BJ (cell line): Measurements from ENCODE around the gene PHC3. TPM values are rescaled to one million over a fixed set of nuclear protein-coding genes. Genes with fewer than 3 reads are reported as not detected.

Source experiments
- CTCF ChIA-PET: fragments of 350-600 bp; formaldehyde crosslinking; extraction: SDS; loops from one replicate; lab custom pipeline; 2021; ENCODE audit warnings: antibody characterized with exemption, inconsistent platforms; lab: Yijun Ruan, JAX
- POLR2A ChIA-PET: fragments of 300-600 bp; sonication (Branson Sonifier 250); formaldehyde crosslinking; extraction: SDS; loops from one replicate; lab custom pipeline; 2021; ENCODE audit warnings: antibody characterized with exemption; lab: Charles Lee
- DNase-seq: peaks from one replicate; pipeline ENCODE4 v3.0.0-alpha.2; 2011; ENCODE audit warnings: low read depth
- H3K27me3 ChIP-seq: 2 replicates; pipeline ENCODE4 v1.6.0; 2011; ENCODE audit warnings: low read length; ENCODE audit not compliant: control insufficient read depth, insufficient read depth
- H3K36me3 ChIP-seq: 2 replicates; pipeline ENCODE4 v1.5.1; 2011; ENCODE audit warnings: low read length; ENCODE audit not compliant: control insufficient read depth, insufficient read depth
- H3K4me3 ChIP-seq: 2 replicates; pipeline ENCODE4 v1.5.1; 2011; ENCODE audit warnings: low read depth, mild to moderate bottlenecking, control low read depth, low read length
- polyA plus RNA-seq: library from polyadenylated mRNA; depleted of rRNA; stranded (reverse); fragments of >200 nt; gene quantifications from 2 replicates; pipeline ENCODE4 v1.2.3, GENCODE V29; 2011
- TF ChIP-seq, protein P1 (sequence below): IDR thresholded peaks from 2 replicates; pipeline ENCODE4 v1.5.1; 2011; ENCODE audit warnings: low read depth, mild to moderate bottlenecking, control low read depth, inconsistent platforms, low read length, moderate library complexity; ENCODE audit not compliant: insufficient read depth

Gene PHC3
- polyA plus RNA-seq, 1 experiment, result 56.2 TPM

DNA sequence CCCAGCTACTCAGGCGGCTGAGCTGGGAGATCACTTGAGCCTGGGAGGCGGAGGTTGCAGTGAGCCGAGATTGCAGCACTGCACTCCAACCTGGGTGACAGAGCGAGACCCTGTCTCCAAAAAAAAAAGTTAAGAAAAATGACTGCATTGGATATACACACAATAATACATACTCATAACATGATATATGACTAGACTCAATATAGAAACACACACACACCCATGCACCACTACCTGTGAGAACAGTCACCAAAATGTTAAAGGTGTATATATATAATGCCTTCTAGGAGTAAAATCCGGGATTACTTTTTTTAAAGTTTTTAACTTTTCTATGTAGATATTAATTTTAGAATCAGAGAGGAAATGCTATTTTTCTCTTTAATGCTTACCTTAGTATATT lies 25.9 kb downstream of the PHC3 start:
- CTCF ChIA-PET, result no interaction called here
- TF ChIP-seq, protein P1, sequence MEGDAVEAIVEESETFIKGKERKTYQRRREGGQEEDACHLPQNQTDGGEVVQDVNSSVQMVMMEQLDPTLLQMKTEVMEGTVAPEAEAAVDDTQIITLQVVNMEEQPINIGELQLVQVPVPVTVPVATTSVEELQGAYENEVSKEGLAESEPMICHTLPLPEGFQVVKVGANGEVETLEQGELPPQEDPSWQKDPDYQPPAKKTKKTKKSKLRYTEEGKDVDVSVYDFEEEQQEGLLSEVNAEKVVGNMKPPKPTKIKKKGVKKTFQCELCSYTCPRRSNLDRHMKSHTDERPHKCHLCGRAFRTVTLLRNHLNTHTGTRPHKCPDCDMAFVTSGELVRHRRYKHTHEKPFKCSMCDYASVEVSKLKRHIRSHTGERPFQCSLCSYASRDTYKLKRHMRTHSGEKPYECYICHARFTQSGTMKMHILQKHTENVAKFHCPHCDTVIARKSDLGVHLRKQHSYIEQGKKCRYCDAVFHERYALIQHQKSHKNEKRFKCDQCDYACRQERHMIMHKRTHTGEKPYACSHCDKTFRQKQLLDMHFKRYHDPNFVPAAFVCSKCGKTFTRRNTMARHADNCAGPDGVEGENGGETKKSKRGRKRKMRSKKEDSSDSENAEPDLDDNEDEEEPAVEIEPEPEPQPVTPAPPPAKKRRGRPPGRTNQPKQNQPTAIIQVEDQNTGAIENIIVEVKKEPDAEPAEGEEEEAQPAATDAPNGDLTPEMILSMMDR, result no peak
- H3K4me3 ChIP-seq, result no peak overlapping the region
- DNase-seq, result no peak
- no peaks in the 10 kb centered on the region for H3K27me3 ChIP-seq
- no peaks in the 10 kb centered on the region; the same call in 1 of the 2 replicates for H3K36me3 ChIP-seq
- POLR2A ChIA-PET, result no interaction called here

DNA sequence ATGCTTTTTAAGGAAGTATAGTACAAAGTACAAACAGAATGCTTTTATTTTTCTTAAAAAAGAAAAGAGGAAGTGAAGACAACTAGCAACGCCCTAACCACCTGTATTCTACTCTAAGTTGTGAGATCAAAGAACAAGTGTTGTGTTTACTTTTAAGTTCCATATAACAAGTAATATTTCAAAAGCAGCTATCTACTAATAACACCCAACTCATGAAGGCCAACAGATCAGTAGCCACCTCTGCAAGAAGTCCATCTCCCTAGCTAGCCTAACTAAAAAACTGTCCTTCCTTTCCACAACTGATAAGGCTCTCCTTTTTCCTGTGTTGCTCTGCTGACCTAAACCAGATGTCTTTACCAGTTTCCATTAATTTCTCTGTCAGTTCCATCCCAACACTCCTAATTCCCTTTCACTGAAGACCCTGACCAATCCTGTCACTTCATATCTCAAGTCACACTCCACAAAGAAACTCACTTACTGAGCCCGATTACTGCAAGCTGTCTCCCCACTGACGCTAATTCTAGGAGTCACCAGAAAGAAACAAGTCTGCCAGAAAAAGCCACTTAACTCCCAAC lies 26.9 kb downstream of the PHC3 start:
- no peak overlapping the region for H3K4me3 ChIP-seq
- CTCF ChIA-PET, result no interaction called here

DNA sequence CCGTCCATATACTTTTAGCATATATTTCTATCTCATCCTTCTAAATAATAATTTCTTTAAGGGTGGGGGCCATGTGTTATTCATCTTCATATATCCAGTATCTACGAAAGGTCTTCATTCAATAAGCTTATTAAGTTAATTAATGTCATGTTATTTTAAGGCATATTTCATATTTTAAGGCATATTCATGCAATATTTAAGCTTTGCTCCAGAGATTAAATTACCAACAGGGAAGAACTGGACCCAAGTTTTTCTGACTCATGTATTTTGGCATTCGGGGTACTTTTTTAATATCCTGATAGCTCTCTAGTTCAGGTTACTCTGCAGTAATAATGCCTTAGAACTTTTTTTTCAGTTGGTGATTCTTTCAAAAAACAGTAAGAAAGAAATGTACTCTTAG lies 27.4 kb downstream of the PHC3 start:
- Histone ChIP-seq H3K36me3 (no peaks in the 10 kb centered on the region; the same call in 1 of the 2 replicates), H3K27me3 (no peaks in the 10 kb centered on the region), H3K4me3 (no peak overlapping the region)
- TF ChIP-seq, protein P1, result no peak
- ChIA-PET CTCF (no interaction called here), POLR2A (interaction anchor here (0.6 kb wide), 1 partner anchor 31 kb away, joined by 3 read pairs; no protein-coding TSS in a partner anchor)
- no peak for DNase-seq

More for the DNA sequence above, 26.9 kb downstream of the PHC3 start:
- POLR2A ChIA-PET, result no interaction called here
- no peaks in the 10 kb centered on the region; the same call in 1 of the 2 replicates for H3K36me3 ChIP-seq
- H3K27me3 ChIP-seq, result no peaks in the 10 kb centered on the region
- TF ChIP-seq, protein P1, result no peak
- DNase-seq, result no peak

DNA sequence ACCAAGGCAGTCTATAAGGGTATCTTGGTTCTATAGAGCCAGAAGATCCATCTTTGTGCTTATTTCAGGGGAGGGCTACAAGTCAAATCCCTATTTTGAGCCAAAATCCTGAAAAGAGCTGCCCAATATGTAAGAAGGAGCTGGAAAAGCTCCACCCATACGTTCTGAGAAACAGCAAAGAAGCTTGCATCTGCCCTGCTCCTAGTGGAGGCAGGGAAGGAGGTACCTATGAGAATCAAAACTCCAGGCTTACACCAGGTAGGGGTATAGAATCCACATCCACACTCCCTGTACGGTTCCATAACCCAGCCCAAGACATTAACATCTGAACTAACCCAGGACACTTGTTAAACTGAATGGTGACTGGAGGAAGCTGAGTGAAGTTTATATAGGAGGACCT lies 30.0 kb downstream of the PHC3 start:
- H3K4me3 ChIP-seq, result no peak overlapping the region
- H3K27me3 ChIP-seq, result no peaks in the 10 kb centered on the region
- ChIA-PET CTCF (interaction anchor here (0.7 to 1.2 kb wide), 4 partner anchors 10 to 23 kb away, joined by 3 to 4 read pairs (median 3); no protein-coding TSS in a partner anchor), POLR2A (no interaction called here)
- TF ChIP-seq, protein P1, result no peak
- DNase-seq, result no peak
- H3K36me3 ChIP-seq, result no peaks in the 10 kb centered on the region; the same call in 1 of the 2 replicates

DNA sequence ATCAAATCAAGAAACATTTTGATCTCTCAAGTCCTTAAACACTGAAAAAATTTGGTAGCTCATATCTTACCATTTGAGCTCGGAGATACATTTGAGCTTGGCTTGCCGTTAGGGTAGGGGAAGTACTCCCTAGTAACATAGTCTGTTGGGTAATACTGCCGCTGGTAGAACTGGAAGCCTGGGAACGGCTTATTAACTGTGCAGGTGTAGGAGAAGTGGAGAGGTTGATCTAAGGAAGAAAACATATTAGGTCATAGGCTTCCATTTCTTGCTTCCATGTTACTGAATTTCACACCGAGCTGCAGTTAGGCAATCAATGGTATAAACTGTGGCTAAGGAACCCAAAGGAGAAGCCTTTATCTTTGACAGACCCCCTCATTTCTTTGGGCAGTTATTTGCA lies 32.5 kb downstream of the PHC3 start:
- CTCF ChIA-PET, result no interaction called here
- POLR2A ChIA-PET, result no interaction called here
- DNase-seq, result no peak
- TF ChIP-seq, protein P1, result no peak
- Histone ChIP-seq H3K4me3 (no peak overlapping the region), H3K36me3 (peaks cover 3% of the 10 kb centered on the region), H3K27me3 (no peaks in the 10 kb centered on the region)
